NCI-H1417 treated with DMSO at 0.1 percent for 48 hours (cell line): ENCODE data around the gene CDC42EP2.
"Not testable (repeated sequence)": the region's sequence is repeated elsewhere in the genome, so short reads cannot be mapped to it uniquely, and the experiment has no call there.

Experiments used
- DNase-seq: peaks from one replicate; lab custom pipeline; 2025; lab: John Stamatoyannopoulos, UW

The CDC42EP2 gene

DNA sequence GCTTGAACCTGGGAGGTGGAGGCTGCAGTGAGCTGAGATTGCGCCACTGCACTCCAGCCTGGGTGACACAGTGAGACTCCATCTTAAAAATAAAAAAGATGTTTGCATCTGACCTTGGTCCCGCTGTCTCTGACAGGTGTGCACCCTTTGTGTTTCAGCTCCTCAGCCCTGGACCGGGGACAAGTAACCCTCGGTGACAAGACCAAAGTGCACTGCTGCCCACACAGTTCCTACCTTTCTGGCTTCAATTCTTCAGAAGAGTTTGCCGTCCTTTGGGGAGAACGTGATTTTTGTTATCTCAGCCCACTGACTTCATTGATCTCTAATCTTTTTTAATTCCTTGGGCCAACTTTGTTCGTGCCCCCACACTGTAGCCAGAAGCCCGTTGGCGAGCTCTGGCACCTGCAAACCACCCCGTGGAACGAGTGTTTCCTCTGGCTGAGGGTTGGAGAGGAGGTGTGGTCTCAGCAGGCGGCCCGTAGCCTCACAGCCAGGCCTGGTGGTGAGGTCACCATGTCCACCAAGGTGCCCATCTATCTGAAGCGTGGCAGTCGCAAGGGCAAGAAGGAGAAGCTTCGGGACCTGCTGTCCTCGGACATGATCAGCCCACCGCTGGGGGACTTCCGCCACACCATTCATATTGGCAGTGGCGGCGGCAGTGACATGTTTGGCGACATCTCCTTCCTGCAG, 5.9 kb downstream of the CDC42EP2 start:
- DNase-seq, result no peak

DNA sequence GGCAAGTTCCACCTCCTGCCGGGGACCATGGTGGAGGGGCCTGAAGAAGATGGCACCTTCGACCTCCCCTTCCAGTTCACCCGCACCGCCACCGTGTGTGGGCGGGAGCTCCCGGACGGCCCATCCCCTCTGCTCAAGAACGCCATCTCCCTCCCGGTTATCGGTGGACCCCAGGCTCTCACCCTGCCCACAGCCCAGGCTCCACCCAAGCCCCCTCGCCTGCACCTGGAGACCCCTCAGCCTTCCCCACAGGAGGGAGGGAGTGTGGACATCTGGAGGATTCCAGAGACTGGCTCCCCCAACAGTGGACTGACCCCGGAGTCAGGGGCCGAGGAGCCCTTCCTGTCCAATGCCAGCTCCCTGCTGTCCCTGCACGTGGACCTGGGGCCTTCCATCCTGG, 6.4 kb downstream of the CDC42EP2 start:
- DNase-seq, result no peak

DNA sequence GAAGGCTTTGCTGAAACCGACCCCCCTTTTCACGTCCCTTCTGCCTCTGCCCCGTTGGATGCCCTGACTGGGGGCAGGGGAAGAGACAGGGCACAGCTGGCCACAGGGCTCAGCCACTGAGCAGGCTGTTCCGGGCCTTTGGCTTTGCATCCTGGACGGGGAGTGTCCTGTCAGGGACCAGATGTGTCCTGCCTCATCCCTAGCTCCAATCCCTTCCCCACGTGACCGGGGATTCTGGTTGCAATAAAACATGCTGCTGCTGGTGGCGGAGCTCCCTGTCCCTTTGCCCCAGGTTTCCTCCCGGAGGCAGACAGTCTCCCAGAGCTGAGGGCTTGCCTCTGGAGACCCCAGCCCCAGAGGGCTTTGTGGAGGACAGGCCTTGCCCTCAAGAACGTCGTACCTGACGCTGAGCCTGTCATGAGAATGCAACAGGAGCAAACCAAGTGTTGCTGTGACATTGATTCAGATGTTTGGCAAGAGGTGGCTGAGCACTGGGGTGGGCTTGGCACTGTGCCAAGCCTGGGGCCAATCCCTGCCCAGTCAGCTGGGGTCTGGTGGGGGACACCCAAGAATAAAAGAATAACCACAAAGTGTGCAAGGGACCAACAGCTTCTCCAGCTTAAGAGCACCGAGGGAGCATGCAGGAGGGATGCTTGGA, 7.3 kb downstream of the CDC42EP2 start:
- DNase-seq, result no peak

DNA sequence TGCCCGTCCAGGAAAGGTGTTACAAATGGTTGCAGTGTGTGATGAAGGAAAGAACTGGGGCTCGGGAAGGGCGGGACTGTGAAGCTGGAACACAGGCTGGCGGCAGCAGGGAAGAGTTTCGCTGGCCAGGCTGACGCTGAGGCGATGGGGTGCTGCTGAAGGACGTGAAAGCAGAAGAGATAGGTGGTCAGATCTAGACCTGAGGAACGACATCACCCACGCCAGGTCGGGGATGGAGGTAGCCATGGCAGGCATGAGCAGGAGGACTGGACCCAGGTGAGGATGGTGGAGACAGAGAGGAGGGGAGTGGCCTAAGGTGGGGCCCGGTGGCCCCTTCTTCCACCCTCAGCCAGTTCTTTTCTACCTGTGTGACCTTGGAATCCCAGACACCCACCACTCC, 9.1 kb downstream of the CDC42EP2 start:
- no peak for DNase-seq

DNA sequence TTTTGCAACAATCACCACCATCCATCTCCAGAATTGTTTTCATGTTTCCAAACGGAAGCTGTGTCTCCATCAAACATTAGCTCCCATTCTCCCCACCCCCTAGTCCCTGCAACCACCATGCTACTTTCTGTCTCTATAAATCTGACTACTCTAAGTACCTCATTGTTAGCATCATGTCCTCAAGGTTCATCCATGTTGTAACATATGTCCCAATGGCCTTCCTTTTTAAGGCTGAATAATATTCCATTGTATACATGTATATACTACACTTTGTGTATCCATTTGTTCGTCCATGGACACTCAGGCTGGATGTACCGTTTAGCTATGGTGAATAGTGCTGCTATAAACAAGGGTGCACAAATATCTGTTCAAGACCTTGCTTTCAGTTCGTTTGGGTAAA, 10.8 kb downstream of the CDC42EP2 start:
- no peak for DNase-seq

DNA sequence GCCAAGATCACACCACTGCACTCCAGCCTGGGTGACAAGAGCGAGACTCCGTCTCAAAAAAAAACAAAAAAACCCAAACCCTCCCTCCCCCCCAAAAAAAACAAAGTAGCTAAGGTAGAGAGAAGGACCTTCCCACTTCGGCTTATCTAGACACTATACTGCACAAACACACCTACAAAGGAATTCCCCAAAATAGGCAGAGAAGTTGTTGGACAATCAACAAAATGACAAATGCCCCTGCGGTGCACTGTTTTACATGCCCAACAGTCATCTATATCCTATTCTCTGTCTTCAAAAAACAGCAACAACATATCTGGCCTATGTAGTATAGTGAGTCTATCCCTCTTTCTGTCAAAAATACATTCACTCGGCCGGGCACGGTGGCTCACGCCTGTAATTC, 12.4 kb downstream of the CDC42EP2 start:
- DNase-seq, result no peak

DNA sequence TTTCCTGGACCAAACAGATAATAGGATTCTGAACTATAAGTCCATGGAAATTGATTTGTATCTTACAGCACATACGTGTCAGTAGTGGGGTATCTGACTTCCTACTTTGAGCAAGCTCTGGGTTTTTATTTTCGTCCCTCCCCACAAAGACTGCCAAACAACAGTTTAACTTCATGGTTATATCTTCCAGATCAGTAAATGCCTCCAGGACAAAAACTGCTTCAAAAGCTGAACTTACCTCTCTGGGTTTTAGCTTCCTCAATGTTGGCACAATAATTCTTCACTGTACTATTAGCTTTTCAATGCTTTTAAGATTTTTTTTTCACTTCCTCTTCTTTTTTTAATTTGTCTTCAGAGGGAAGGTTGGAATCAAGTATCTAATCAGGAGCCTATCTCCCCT, 14.8 kb downstream of the CDC42EP2 start:
- DNase-seq, result no peak

DNA sequence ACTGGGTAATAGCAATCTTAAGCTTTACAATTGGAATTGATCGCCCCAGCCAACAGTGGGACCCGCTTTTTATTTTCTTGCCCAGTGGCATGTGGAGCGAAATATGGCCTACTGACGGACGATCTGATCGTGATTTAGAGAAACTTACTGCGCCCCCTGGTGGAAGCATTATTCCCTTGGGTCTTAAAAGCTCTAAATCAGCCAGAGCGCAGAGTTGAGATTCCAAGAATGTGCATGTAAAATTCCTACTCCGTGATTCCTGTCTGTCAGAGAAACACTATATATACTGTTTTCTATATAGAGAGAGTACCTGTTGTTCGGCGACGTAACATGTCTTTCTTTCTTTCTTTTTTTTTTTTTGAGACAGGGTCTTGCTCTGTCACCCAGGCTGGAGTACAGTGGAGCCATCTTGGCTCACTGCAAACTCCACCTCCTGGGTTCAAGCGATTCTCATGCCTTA, 15.3 kb downstream of the CDC42EP2 start:
- DNase-seq, result peak; percentile 47

DNA sequence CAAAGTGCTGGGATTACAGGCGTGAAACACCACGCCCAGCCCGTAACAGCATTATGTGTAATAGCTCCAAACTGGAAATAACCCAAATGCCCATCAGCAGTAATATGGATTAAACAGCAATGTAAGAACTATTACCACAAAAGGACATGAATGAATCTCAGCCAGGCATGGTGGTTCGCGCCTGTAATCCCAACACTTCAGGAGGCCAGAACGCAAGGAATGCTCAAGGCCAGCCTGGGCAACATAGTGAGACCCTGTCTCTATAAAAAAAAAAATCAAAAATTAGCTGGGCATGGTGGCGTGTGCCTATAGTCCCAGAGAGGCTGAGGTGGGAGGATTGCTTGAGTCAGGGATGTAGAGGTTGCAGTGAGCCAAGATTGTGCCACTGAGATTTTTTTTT, 15.9 kb downstream of the CDC42EP2 start:
- DNase-seq, result no peak

DNA sequence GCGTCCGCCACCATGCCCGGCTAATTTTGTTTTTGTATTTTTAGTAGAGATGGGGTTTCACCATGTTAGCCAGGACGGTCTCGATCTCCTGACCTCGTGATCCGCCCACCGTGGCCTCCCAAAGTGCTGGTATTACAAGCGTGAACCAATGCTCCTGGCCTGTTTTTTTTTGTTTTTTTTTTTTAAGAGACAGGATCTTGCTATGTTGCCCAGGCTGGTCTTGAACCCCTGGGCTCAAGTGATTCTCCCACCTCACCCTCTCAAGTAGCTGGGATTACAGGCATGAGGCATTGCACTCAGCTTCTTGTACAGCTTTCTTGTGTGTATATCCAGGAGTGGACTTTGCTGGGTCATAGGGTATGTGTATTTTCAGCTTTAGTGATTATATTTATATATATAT, 17.9 kb downstream of the CDC42EP2 start:
- not testable (repeated sequence) for DNase-seq

DNA sequence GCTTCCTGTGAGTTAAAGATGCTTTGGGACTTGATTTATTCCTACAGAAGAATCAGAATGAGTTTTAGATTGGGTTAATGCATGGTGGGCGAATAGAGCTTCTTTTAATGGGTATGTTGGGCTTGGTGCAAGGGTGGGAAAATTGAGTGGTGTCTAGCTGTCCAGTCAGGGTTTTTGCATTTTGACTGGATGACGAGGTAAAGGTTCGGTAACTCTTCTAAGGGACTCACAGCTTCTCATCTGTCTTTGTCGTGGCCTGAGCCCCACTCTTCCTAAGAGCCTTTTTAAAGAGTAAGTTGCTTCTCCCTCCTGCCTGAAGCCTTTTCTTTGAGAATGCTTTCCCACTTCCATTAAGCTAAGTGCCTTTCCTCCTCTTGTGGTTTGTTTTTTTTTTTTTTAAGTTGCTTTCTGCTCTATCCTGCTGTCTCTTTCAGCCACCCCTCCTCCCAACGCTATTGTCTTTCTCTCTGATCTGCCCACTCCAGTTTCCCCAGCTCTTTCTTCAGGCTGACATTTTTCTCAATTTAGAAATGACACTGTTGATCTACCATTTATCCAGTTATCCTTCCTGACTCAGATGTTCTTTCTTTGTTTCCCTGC, 20.1 kb downstream of the CDC42EP2 start:
- DNase-seq, result no peak

DNA sequence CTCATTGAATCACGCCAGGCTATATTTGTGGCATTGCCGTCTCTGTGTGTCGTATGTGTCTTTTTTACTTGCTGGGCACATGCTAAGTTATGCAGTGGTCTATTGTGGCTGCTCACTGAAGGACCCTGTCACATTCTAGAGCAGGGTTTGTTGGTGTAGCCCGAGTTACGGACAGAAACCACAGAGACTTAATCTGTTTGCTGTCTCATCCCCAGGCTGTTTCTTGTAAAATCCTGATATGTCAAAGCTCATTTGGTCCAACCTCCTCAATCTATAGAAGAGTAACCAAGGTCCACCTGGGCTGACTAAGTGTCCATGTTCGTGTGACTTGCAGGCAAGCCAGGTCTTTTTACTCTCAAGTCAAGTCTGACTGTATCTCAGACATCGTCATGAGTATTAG, 24.0 kb downstream of the CDC42EP2 start:
- DNase-seq, result no peak

DNA sequence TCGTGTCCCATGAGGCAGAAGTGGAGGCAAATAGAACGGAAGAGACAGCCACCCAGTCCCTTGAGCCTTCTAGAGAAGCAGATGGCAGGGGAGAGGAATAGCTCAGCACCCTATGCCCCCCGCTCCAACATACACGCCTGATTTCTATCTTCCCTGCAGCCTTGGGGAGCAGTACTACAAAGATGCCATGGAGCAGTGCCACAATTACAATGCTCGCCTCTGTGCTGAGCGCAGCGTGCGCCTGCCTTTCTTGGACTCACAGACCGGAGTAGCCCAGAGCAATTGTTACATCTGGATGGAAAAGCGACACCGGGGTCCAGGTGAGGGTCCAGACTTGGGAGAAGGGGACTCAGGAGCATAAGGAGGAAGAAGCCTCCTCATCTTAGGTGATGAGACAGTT, 25.6 kb downstream of the CDC42EP2 start:
- no peak for DNase-seq

DNA sequence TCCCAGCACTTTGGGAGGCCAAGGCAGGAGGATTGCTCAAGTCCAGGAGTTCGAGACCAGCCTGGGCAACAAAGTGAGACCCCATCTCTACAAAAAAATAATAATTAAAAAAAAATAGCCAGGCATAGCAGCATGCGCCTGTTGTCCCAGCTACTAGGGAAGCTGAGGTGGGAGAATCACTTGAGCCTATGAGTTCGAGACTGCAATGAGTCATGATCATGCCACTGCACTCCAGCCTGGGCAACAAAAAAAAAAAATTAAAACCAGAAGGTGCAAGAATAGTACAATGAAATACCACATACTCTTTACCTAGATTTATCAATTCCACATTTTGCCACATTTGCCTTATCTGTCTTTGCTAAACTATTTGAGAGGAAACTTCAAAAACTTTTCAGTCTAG, 27.2 kb downstream of the CDC42EP2 start:
- DNase-seq, result no peak

DNA sequence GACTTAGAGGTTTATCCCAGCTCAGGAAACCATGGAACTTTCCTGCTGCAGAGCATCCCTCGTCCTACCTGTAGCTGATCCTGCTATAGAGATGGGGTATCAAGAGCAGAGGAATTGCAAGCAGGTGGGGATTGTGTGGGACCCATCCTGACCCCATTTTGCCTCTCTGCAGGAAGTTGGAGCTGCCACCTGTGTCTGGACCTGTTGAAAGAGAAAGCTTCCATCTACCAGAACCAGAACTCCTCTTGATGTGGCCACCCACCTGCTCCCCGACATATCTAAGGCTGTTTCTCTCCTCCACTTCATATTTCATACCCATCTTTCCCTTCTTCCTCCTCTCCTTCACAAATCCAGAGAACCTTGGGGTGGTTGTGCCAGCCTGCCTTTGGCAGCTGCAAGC, 36.8 kb downstream of the CDC42EP2 start:
- no peak for DNase-seq

DNA sequence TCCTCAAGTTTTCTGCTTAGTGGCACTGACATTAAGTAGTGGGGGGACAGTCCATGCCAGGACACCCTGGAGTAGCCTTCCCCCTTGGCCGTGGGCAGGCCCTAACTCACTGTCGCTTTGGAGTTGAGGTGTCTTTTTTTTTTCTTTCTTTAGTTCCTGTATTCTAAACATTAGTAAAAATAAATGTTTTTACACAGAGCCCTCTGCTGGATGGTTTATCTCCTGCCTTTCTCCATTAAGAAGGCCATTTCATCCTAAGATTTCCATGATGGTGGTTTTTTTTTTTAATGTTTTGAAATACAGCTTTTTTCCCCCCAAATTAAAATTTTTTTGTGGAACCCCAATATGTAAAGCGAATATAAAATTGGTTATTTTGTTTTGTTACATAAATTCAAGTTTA, 38.1 kb downstream of the CDC42EP2 start:
- DNase-seq, result no peak

DNA sequence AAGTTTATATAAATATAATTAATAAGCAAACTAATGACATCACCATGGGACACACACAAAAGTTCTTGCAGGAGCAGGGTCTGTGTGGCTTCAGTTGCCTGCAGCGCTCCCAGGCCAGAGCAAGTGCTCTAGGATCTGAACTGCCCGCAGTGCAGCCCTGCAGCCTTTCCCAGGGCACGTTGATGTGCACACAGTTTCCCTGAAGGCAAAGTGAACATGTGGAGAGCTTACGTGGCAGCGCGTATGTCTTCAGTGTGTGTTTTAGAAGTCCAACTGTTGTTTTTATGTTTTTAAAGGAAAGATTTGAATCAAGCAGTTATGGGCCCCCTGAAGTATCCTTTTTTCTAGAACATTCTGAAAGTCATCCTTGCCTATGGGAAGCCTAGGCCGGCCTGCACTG, 38.7 kb downstream of the CDC42EP2 start:
- DNase-seq, result no peak

DNA sequence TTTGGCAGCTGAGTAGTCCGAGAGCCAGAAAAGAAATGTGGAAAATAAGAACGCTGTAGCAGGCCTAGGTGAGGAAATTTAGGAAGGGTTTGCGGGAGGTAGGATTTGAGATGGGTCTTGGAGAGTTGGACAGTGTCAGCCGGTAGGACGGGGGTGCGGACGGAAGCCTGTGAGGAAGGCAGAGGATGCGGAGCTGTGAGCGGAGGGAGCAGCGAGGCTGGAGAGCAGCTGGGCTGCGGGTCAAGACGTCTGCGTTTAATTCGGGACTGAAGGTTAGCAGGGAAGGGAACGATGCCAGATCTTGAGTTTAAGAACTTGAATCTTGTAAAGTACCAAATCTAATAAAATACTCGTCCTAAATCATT, 39.2 kb downstream of the CDC42EP2 start:
- DNase-seq, result no peak

DNA sequence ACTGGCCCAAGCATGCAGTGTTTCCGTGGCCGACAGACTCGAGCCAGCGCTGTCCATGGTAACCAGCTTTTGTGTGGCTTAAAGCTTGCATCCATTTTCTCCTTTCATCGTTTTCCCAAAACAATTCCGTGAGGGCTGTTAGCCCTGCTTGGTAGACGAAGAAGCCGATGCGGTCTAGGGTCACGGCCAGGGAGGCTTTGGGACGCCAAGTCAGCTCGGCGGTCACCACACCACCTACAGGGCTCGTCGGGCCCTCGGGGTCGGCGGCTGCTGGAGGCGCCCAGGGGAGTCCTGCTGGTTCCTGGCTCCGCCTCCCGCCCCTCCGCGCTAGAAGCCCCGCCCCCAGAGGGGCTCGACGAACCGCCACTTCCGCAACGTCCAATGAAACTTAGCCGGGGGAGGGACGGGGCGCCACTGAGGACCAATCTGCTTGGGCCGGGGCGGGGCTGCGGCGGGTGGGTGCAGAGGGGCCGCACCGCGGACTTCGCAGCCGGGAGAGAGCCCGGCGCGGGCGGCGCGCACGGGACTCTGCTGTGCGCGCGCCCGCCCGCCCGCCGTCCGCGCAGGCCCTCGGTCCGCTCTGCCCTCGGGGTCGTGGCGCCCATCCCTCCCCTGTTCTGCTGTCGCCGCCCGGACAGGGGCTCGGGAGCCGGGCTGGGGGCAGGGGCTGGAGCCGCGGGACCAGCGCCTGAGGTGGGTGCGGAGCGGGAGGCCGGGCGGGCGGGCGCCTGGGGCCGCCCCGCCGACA, 39.8 kb downstream of the CDC42EP2 start, which contains the start of gene TIGD3:
Gene TIGD3 (plus strand): TSS at position 487 of the 748 bp plus-strand sequence. CDS start 1,058 bp downstream, outside the sequence.
- DNase-seq, result peak; percentile 90

DNA sequence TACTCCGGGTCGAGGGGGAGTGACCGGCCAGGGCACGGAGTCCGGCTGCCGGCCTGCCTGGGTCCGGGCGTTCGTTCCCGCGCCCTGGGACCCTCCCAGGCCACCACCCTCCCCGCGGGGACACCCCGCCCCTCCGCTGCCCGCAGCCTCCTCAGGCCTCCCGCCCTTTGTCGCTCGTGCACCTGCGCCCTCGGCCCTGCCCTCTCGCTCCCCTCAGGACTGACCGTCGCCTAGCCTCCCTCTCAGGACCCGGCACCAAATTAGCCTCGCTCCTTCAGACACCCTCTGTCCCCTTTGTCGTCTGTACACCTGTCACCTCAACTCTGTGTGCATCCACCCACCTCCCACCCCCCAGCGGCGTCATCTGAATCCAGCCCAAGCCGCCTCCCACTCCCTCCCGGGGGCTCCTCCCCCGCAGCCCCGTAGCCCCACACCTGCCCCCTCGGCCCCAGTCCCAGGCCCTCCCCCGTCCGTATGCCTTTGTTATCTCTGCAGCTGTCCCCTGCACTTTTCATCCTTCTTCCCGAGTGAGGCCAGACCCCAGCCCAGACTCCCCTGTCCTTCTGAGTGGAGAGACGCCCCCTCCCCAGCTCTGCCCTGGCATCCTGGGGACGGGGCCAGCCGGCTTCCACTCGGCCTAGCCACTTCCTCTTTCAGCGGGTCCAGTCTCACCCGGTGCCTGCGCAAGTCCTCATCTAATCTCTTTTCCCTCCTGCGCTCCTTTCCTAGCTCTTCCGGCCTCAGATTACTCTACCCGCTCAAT, 40.5 kb downstream of the CDC42EP2 start:
- DNase-seq, result peak; percentile 9

DNA sequence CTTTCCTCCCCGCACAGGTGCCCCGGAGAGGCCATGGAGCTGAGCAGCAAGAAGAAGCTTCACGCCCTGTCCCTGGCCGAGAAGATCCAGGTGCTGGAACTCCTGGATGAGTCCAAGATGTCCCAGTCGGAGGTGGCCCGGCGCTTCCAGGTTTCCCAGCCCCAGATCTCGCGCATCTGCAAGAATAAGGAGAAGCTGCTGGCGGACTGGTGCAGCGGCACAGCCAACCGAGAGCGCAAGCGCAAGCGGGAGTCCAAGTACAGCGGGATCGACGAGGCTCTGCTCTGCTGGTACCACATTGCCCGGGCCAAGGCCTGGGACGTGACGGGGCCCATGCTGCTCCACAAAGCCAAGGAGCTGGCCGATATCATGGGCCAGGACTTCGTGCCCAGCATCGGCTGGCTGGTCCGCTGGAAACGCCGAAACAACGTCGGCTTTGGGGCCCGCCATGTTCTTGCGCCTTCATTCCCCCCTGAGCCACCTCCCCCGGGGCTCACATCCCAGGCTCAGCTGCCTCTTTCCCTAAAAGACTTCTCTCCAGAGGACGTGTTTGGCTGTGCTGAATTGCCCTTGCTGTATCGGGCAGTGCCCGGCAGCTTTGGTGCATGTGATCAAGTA, 41.2 kb downstream of the CDC42EP2 start:
- no peak for DNase-seq
